ENCODE data around the gene GFY. TPM values are rescaled to one million over a fixed set of nuclear protein-coding genes. Genes with fewer than 3 reads are reported as not detected.

The GFY gene
- total and polyA plus RNA-seq, 2 experiments from 2014 or later, result 1.2 TPM; not detected in 1

DNA sequence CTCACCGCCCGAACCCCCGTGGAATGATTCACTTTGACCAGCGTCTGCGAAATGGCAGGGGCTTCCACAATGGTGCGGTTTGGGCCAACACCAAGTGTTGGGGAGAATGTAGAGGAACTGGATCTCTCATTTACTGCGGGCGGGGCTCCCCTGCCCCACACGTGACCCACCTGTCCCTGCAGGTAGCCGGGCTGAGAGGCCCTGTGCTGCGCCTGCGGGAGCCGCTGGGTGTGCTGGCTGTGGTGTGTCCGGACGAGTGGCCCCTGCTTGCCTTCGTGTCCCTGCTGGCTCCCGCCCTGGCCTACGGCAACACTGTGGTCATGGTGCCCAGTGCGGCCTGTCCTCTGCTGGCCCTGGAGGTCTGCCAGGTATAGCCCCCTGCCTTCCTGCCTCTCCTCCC, 43.0 kb downstream of the GFY start (continued):
- TF ChIP-seq, protein P1, sequence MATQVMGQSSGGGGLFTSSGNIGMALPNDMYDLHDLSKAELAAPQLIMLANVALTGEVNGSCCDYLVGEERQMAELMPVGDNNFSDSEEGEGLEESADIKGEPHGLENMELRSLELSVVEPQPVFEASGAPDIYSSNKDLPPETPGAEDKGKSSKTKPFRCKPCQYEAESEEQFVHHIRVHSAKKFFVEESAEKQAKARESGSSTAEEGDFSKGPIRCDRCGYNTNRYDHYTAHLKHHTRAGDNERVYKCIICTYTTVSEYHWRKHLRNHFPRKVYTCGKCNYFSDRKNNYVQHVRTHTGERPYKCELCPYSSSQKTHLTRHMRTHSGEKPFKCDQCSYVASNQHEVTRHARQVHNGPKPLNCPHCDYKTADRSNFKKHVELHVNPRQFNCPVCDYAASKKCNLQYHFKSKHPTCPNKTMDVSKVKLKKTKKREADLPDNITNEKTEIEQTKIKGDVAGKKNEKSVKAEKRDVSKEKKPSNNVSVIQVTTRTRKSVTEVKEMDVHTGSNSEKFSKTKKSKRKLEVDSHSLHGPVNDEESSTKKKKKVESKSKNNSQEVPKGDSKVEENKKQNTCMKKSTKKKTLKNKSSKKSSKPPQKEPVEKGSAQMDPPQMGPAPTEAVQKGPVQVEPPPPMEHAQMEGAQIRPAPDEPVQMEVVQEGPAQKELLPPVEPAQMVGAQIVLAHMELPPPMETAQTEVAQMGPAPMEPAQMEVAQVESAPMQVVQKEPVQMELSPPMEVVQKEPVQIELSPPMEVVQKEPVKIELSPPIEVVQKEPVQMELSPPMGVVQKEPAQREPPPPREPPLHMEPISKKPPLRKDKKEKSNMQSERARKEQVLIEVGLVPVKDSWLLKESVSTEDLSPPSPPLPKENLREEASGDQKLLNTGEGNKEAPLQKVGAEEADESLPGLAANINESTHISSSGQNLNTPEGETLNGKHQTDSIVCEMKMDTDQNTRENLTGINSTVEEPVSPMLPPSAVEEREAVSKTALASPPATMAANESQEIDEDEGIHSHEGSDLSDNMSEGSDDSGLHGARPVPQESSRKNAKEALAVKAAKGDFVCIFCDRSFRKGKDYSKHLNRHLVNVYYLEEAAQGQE (IDR thresholded peaks at IDR 0.05; ENCODE audit: unreplicated experiment), result no peak
- TF ChIP-seq EZH2phosphoT487 (IDR thresholded peaks at IDR 0.05; ENCODE audit: unreplicated experiment), result no peak
- TF ChIP-seq POLR2AphosphoS5 (IDR thresholded peaks at IDR 0.05; ENCODE audit: low read depth), result no peak
- TF ChIP-seq, protein P2, sequence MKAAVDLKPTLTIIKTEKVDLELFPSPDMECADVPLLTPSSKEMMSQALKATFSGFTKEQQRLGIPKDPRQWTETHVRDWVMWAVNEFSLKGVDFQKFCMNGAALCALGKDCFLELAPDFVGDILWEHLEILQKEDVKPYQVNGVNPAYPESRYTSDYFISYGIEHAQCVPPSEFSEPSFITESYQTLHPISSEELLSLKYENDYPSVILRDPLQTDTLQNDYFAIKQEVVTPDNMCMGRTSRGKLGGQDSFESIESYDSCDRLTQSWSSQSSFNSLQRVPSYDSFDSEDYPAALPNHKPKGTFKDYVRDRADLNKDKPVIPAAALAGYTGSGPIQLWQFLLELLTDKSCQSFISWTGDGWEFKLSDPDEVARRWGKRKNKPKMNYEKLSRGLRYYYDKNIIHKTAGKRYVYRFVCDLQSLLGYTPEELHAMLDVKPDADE (IDR thresholded peaks at IDR 0.05), result no peak
- TF ChIP-seq CTCF (conservative IDR thresholded peaks at IDR 0.05; ENCODE audit: low read depth in 2 of 2), result no peak
- no peak for TF ChIP-seq EZH2 (IDR thresholded peaks at IDR 0.05; ENCODE audit: low read depth, unreplicated experiment)
- TF ChIP-seq ZNF331 (CRISPR knock-in tag; IDR thresholded peaks at IDR 0.05; ENCODE audit: low read depth), result no peak

DNA sequence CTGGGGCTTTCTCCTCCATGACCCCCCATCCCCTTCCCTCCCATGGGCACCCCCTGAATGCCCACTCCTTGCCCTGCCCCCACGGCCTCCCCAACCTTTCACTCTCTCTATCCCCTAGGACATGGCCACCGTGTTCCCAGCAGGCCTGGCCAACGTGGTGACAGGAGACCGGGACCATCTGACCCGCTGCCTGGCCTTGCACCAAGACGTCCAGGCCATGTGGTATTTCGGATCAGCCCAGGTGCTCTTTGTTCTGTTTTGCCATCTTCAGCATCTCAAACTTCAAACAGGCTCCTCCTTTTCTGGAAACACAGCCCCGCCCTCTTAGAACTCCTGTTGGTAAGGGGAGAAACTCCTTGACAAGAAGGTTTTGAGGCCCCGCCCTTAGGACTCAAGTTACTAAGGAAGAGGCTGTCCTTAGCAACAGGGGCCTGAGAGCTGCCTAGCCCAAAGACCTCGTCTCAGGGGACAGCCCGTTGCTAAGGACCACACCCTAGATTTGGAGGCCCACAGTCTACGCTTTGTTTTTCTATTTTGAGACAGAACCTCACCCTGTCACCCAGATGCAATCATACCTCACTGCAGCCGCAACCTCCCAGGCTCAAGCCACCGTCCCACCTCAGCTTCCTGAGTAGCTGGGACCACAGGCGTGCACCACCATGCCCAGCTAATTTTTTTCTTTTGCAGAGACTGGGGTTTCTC, 43.7 kb downstream of the GFY start:
- ATAC-seq (peak; percentile 88), DNase-seq (ENCODE audit: low spot score) (peak; percentile 100)
- no peaks in the 10 kb centered on the region for H3K79me2 ChIP-seq (replicated peaks; ENCODE audit: insufficient read depth)
- H3K4me2 ChIP-seq, result peak overlapping the region; percentile 1; the same call in 1 of the 2 replicates
- H3F3A ChIP-seq (replicated peaks; ENCODE audit: low read depth), result 0 out of 2 replicates have a peak, but pooled peaks cover 16% of the 10 kb centered on the region
- Mint-ChIP-seq H3K27me3 (ENCODE audit: insufficient read depth, low read depth, poor library complexity) (peaks cover 21% of the 10 kb centered on the region), H3K36me3 (ENCODE audit: low read depth) (peaks cover 30% of the 10 kb centered on the region), H3K9me3 (no peaks in the 10 kb centered on the region), H3K27ac (peak overlapping the region; percentile 85), H3K4me3 (no peak overlapping the region), H3K4me1 (peaks cover 6% of the 10 kb centered on the region)
- no peak overlapping the region for H3K27ac ChIP-seq (ENCODE audit: low read depth)
- H4K20me1 ChIP-seq (replicated peaks; ENCODE audit: insufficient read depth), result no peaks in the 10 kb centered on the region; the same call in 1 of the 2 replicates
- H3K4me1 ChIP-seq (ENCODE audit: insufficient read depth), result peaks cover 9% of the 10 kb centered on the region; the same call in 1 of the 2 replicates
- H2AFZ ChIP-seq, result no peak overlapping the region
- H3K4me3 ChIP-seq, result no peak overlapping the region
- no peaks in the 10 kb centered on the region for H3K27me3 ChIP-seq (ENCODE audit: insufficient read depth)
- no peaks in the 10 kb centered on the region for H3K9me2 ChIP-seq (ENCODE audit: insufficient read depth)
- TF ChIP-seq STAT1 (IDR thresholded peaks at IDR 0.05; ENCODE audit: unreplicated experiment) (no peak), NANOG (IDR thresholded peaks at IDR 0.05; ENCODE audit: borderline replicate concordance) (no peak), JUNB (IDR thresholded peaks at IDR 0.05; ENCODE audit: unreplicated experiment) (no peak)
- H3K36me3 ChIP-seq (ENCODE audit: insufficient read depth), result no peaks in the 10 kb centered on the region
